ENCODE data around the gene ME3. TPM values are rescaled to one million over a fixed set of nuclear protein-coding genes. Genes with fewer than 3 reads are reported as not detected.
"Not testable (repeated sequence)": the region's sequence is repeated elsewhere in the genome, so short reads cannot be mapped to it uniquely, and the experiment has no call there.

The ME3 gene
- total and polyA plus RNA-seq, 4 donors, result 1.4 to 7.2 (median 2.3) TPM

DNA sequence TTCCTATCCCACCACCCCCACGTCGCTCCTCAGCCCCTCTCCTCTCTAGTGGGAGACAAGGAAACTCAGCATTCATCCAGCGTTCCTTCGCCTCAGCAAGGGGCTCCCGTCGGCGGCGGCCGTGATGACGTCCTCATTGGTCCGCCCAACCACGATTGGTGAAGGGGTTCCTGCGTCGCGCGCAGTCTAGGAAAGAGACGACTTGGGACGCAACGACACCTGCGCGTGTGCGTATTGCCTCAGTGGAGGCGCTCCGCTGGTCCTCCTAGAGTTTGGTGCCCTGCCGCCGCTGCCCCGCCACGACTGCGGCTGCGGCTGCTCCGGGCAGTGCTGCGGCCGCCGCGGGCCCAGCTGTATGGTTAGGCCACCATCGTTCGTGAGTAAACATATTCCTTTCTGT, 241.2 kb downstream of the ME3 start:
- DNase-seq (ENCODE audit: low spot score), result no peak
- no peaks in the 10 kb centered on the region for H3K36me3 ChIP-seq (ENCODE audit: control insufficient read depth in 4 of 4, insufficient read depth in 3 of 4, low read depth in 1 of 4, low read length in 3 of 4)
- H3K9ac ChIP-seq (ENCODE audit: low read depth in 1 of 2, low read length in 2 of 2), result no peak overlapping the region
- peaks cover 0 to 2% (median 0%) of the 10 kb centered on the region in 4 donors for H3K9me3 ChIP-seq (ENCODE audit: control insufficient read depth in 4 of 4, low read length in 3 of 4)
- H3K27me3 ChIP-seq (ENCODE audit: control insufficient read depth in 4 of 4, insufficient read depth in 4 of 4, low read length in 3 of 4), result no peaks in the 10 kb centered on the region
- no peak overlapping the region for H3K27ac ChIP-seq (ENCODE audit: low read depth in 1 of 2, low read length in 2 of 2)
- TF ChIP-seq EGR1 (IDR thresholded peaks at IDR 0.05; ENCODE audit: low read depth in 2 of 2) (no peak), CTCF (IDR thresholded peaks at IDR 0.05; ENCODE audit: low read depth, low read length, missing input control) (no peak), YY1 (IDR thresholded peaks at IDR 0.05) (no peak)
- TF ChIP-seq, protein P1, sequence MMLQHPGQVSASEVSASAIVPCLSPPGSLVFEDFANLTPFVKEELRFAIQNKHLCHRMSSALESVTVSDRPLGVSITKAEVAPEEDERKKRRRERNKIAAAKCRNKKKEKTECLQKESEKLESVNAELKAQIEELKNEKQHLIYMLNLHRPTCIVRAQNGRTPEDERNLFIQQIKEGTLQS (IDR thresholded peaks at IDR 0.05), result no peak
- 82% methylated on average over 37 of the region's 37 CpGs for WGBS
- H3K4me1 ChIP-seq (ENCODE audit: control insufficient read depth in 4 of 4, insufficient read depth in 4 of 4, low read length in 3 of 4), result no peaks in the 10 kb centered on the region
- H3K4me3 ChIP-seq (ENCODE audit: low read depth in 1 of 3, low read length in 3 of 3), result no peak overlapping the region

GRCh38 chr11:86427441-86427840, 245.0 kb downstream of the ME3 start:
- Histone ChIP-seq H3K27me3 (ENCODE audit: control insufficient read depth in 4 of 4, insufficient read depth in 4 of 4, low read length in 3 of 4) (no peaks in the 10 kb centered on the region), H3K36me3 (ENCODE audit: control insufficient read depth in 4 of 4, insufficient read depth in 3 of 4, low read depth in 1 of 4, low read length in 3 of 4) (no peaks in the 10 kb centered on the region), H3K27ac (ENCODE audit: low read depth in 1 of 2, low read length in 2 of 2) (no peak overlapping the region), H3K9ac (ENCODE audit: low read depth in 1 of 2, low read length in 2 of 2) (no peak overlapping the region), H3K4me1 (ENCODE audit: control insufficient read depth in 4 of 4, insufficient read depth in 4 of 4, low read length in 3 of 4) (no peaks in the 10 kb centered on the region), H3K4me3 (ENCODE audit: low read depth in 1 of 3, low read length in 3 of 3) (no peak overlapping the region), H3K9me3 (ENCODE audit: control insufficient read depth in 4 of 4, low read length in 3 of 4) (peaks cover 0 to 2% (median 0%) of the 10 kb centered on the region in 4 donors)
- TF ChIP-seq TAF1 (conservative IDR thresholded peaks at IDR 0.05), result no peak
- no peak for TF ChIP-seq RAD21 (IDR thresholded peaks at IDR 0.05)
- no peak for TF ChIP-seq NR2F2 (IDR thresholded peaks at IDR 0.05)
- no peak for TF ChIP-seq YY1 (IDR thresholded peaks at IDR 0.05)
- TF ChIP-seq, protein P2, sequence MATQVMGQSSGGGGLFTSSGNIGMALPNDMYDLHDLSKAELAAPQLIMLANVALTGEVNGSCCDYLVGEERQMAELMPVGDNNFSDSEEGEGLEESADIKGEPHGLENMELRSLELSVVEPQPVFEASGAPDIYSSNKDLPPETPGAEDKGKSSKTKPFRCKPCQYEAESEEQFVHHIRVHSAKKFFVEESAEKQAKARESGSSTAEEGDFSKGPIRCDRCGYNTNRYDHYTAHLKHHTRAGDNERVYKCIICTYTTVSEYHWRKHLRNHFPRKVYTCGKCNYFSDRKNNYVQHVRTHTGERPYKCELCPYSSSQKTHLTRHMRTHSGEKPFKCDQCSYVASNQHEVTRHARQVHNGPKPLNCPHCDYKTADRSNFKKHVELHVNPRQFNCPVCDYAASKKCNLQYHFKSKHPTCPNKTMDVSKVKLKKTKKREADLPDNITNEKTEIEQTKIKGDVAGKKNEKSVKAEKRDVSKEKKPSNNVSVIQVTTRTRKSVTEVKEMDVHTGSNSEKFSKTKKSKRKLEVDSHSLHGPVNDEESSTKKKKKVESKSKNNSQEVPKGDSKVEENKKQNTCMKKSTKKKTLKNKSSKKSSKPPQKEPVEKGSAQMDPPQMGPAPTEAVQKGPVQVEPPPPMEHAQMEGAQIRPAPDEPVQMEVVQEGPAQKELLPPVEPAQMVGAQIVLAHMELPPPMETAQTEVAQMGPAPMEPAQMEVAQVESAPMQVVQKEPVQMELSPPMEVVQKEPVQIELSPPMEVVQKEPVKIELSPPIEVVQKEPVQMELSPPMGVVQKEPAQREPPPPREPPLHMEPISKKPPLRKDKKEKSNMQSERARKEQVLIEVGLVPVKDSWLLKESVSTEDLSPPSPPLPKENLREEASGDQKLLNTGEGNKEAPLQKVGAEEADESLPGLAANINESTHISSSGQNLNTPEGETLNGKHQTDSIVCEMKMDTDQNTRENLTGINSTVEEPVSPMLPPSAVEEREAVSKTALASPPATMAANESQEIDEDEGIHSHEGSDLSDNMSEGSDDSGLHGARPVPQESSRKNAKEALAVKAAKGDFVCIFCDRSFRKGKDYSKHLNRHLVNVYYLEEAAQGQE (IDR thresholded peaks at IDR 0.05), result no peak
- no peak for DNase-seq (ENCODE audit: low spot score)

GRCh38 chr11:86423488-86423887, 248.9 kb downstream of the ME3 start:
- not testable (repeated sequence) for H3K4me1 ChIP-seq (ENCODE audit: control insufficient read depth in 4 of 4, insufficient read depth in 4 of 4, low read length in 3 of 4); DNase-seq (ENCODE audit: low spot score); H3K27me3 ChIP-seq (ENCODE audit: control insufficient read depth in 4 of 4, insufficient read depth in 4 of 4, low read length in 3 of 4); H3K4me3 ChIP-seq (ENCODE audit: low read depth in 1 of 3, low read length in 3 of 3); H3K27ac ChIP-seq (ENCODE audit: low read depth in 1 of 2, low read length in 2 of 2); H3K9ac ChIP-seq (ENCODE audit: low read depth in 1 of 2, low read length in 2 of 2); H3K9me3 ChIP-seq (ENCODE audit: control insufficient read depth in 4 of 4, low read length in 3 of 4); H3K36me3 ChIP-seq (ENCODE audit: control insufficient read depth in 4 of 4, insufficient read depth in 3 of 4, low read depth in 1 of 4, low read length in 3 of 4)
- WGBS, result 70% methylated on average over 4 of the region's 4 CpGs

Measured in liver (tissue), 9 donors.